ENCODE measurements around the gene B4GALT2.

B4GALT2 gene

GRCh38 chr1:43945674-43946235 lies 33.3 kb upstream of the B4GALT2 start:
- Histone ChIP-seq H4K5ac (ENCODE audit: low read length) (no peak overlapping the region), H3K4me1 (ENCODE audit: control insufficient read depth, low read depth, low read length) (peaks cover 2% of the 10 kb centered on the region), H2BK120ac (ENCODE audit: low read depth, low read length) (no peak overlapping the region), H3K79me1 (ENCODE audit: low read length) (peaks cover 4% of the 10 kb centered on the region), H3K79me2 (ENCODE audit: control insufficient read depth, insufficient read depth, low read length) (no peaks in the 10 kb centered on the region), H3K4ac (ENCODE audit: low read depth, low read length) (no peak overlapping the region), H3K56ac (ENCODE audit: low read length) (no peak overlapping the region), H3K4me3 (ENCODE audit: low read length) (no peak overlapping the region), H3K23ac (ENCODE audit: low read length) (no peak overlapping the region), H3K18ac (ENCODE audit: low read length) (no peak overlapping the region), H3K27ac (ENCODE audit: low read depth, low read length) (no peak overlapping the region), H2BK15ac (replicated peaks; ENCODE audit: low read depth) (no peak overlapping the region), H4K8ac (ENCODE audit: low read depth, low read length) (no peak overlapping the region), H3K4me2 (ENCODE audit: low read length) (no peak overlapping the region), H3K36me3 (ENCODE audit: control insufficient read depth, insufficient read depth, low read length) (no peaks in the 10 kb centered on the region), H2AK5ac (ENCODE audit: low read length) (no peak overlapping the region), H3K9ac (ENCODE audit: low read length) (peak overlapping the region; percentile 23), H3K27me3 (ENCODE audit: insufficient read depth, low read length, poor library complexity) (no peaks in the 10 kb centered on the region), H2BK5ac (ENCODE audit: low read length) (no peak overlapping the region)
- no peak for DNase-seq
- WGBS (ENCODE audit: extremely low coverage, insufficient coverage, low lambda C conversion rate), result no CpG with 5 or more reads among the region's 3 CpGs

GRCh38 chr1:43946236-43947060 lies 32.6 kb upstream of the B4GALT2 start, which contains the start of gene IPO13:
Gene IPO13, plus strand, starts transcription at chr1:43946950. Its CDS starts 651 bp downstream, at chr1:43947601.
- Histone ChIP-seq H3K4me3 (ENCODE audit: low read length) (peak within 1 kb of the TSS; percentile 83), H4K8ac (ENCODE audit: low read depth, low read length) (no peak within 1 kb of the TSS), H3K27ac (ENCODE audit: low read depth, low read length) (peak within 1 kb of the TSS; percentile 46), H3K18ac (ENCODE audit: low read length) (no peak within 1 kb of the TSS), H3K4me1 (ENCODE audit: control insufficient read depth, low read depth, low read length) (peaks cover 2% of the 10 kb centered on the region), H3K79me1 (ENCODE audit: low read length) (peaks cover 4% of the 10 kb centered on the region), H2BK15ac (replicated peaks; ENCODE audit: low read depth) (no peak within 1 kb of the TSS), H3K56ac (ENCODE audit: low read length) (peak within 1 kb of the TSS; percentile 98), H3K79me2 (ENCODE audit: control insufficient read depth, insufficient read depth, low read length) (no peaks in the 10 kb centered on the region), H3K23ac (ENCODE audit: low read length) (no peak within 1 kb of the TSS), H3K36me3 (ENCODE audit: control insufficient read depth, insufficient read depth, low read length) (no peaks in the 10 kb centered on the region), H3K4me2 (ENCODE audit: low read length) (peak within 1 kb of the TSS; percentile 57), H2BK5ac (ENCODE audit: low read length) (peak within 1 kb of the TSS; percentile 66), H2BK120ac (ENCODE audit: low read depth, low read length) (no peak within 1 kb of the TSS), H3K27me3 (ENCODE audit: insufficient read depth, low read length, poor library complexity) (no peaks in the 10 kb centered on the region), H4K5ac (ENCODE audit: low read length) (no peak within 1 kb of the TSS), H3K4ac (ENCODE audit: low read depth, low read length) (no peak within 1 kb of the TSS), H3K9ac (ENCODE audit: low read length) (peak within 1 kb of the TSS; percentile 95), H2AK5ac (ENCODE audit: low read length) (no peak within 1 kb of the TSS)
- peak; percentile 98 for DNase-seq
- no CpG with 5 or more reads among the region's 74 CpGs for WGBS (ENCODE audit: extremely low coverage, insufficient coverage, low lambda C conversion rate)

- no peak overlapping the region for H2BK120ac ChIP-seq (ENCODE audit: low read depth, low read length)
- peak overlapping the region; percentile 98 for H3K56ac ChIP-seq (ENCODE audit: low read length)
- H3K4me1 ChIP-seq (ENCODE audit: control insufficient read depth, low read depth, low read length), result peaks cover 2% of the 10 kb centered on the region
- no peak overlapping the region for H2BK5ac ChIP-seq (ENCODE audit: low read length)
- no peaks in the 10 kb centered on the region for H3K79me2 ChIP-seq (ENCODE audit: control insufficient read depth, insufficient read depth, low read length)
- H3K79me1 ChIP-seq (ENCODE audit: low read length), result peaks cover 4% of the 10 kb centered on the region
- H3K9ac ChIP-seq (ENCODE audit: low read length), result peak overlapping the region; percentile 95
- H4K8ac ChIP-seq (ENCODE audit: low read depth, low read length), result no peak overlapping the region
- H3K4ac ChIP-seq (ENCODE audit: low read depth, low read length), result no peak overlapping the region
- H2BK15ac ChIP-seq (replicated peaks; ENCODE audit: low read depth), result no peak overlapping the region
- H3K18ac ChIP-seq (ENCODE audit: low read length), result no peak overlapping the region
- no CpG with 5 or more reads among the region's 27 CpGs for WGBS (ENCODE audit: extremely low coverage, insufficient coverage, low lambda C conversion rate)
- no peaks in the 10 kb centered on the region for H3K36me3 ChIP-seq (ENCODE audit: control insufficient read depth, insufficient read depth, low read length)
- DNase-seq, result no peak
- H3K4me3 ChIP-seq (ENCODE audit: low read length), result peak overlapping the region; percentile 83
- no peak overlapping the region for H4K5ac ChIP-seq (ENCODE audit: low read length)
- no peak overlapping the region for H3K27ac ChIP-seq (ENCODE audit: low read depth, low read length)
- H3K23ac ChIP-seq (ENCODE audit: low read length), result no peak overlapping the region
- H3K4me2 ChIP-seq (ENCODE audit: low read length), result peak overlapping the region; percentile 57
- H3K27me3 ChIP-seq (ENCODE audit: insufficient read depth, low read length, poor library complexity), result no peaks in the 10 kb centered on the region
- H2AK5ac ChIP-seq (ENCODE audit: low read length), result no peak overlapping the region
Observed at GRCh38 chr1:43947061-43947873, 31.7 kb upstream of the B4GALT2 start.

GRCh38 chr1:43947874-43948437 lies 31.1 kb upstream of the B4GALT2 start:
- Histone ChIP-seq H3K23ac (ENCODE audit: low read length) (no peak overlapping the region), H3K27me3 (ENCODE audit: insufficient read depth, low read length, poor library complexity) (no peaks in the 10 kb centered on the region), H3K56ac (ENCODE audit: low read length) (peak overlapping the region; percentile 98), H2AK5ac (ENCODE audit: low read length) (no peak overlapping the region), H3K36me3 (ENCODE audit: control insufficient read depth, insufficient read depth, low read length) (no peaks in the 10 kb centered on the region), H2BK5ac (ENCODE audit: low read length) (no peak overlapping the region), H2BK120ac (ENCODE audit: low read depth, low read length) (no peak overlapping the region), H2BK15ac (replicated peaks; ENCODE audit: low read depth) (no peak overlapping the region), H3K4ac (ENCODE audit: low read depth, low read length) (no peak overlapping the region), H3K4me2 (ENCODE audit: low read length) (peak overlapping the region; percentile 22), H3K4me3 (ENCODE audit: low read length) (no peak overlapping the region), H3K18ac (ENCODE audit: low read length) (no peak overlapping the region), H3K27ac (ENCODE audit: low read depth, low read length) (no peak overlapping the region), H4K8ac (ENCODE audit: low read depth, low read length) (no peak overlapping the region), H3K79me1 (ENCODE audit: low read length) (peaks cover 4% of the 10 kb centered on the region), H3K79me2 (ENCODE audit: control insufficient read depth, insufficient read depth, low read length) (no peaks in the 10 kb centered on the region), H3K4me1 (ENCODE audit: control insufficient read depth, low read depth, low read length) (peaks cover 2% of the 10 kb centered on the region), H3K9ac (ENCODE audit: low read length) (peak overlapping the region; percentile 95), H4K5ac (ENCODE audit: low read length) (no peak overlapping the region)
- no CpG with 5 or more reads among the region's 3 CpGs for WGBS (ENCODE audit: extremely low coverage, insufficient coverage, low lambda C conversion rate)
- DNase-seq, result no peak

- H3K9ac ChIP-seq (ENCODE audit: low read length), result no peak overlapping the region
- no peak overlapping the region for H2BK120ac ChIP-seq (ENCODE audit: low read depth, low read length)
- H3K4me3 ChIP-seq (ENCODE audit: low read length), result no peak overlapping the region
- no peak overlapping the region for H2BK5ac ChIP-seq (ENCODE audit: low read length)
- no peak overlapping the region for H3K27ac ChIP-seq (ENCODE audit: low read depth, low read length)
- H3K56ac ChIP-seq (ENCODE audit: low read length), result no peak overlapping the region
- H3K4me2 ChIP-seq (ENCODE audit: low read length), result no peak overlapping the region
- H3K27me3 ChIP-seq (ENCODE audit: insufficient read depth, low read length, poor library complexity), result no peaks in the 10 kb centered on the region
- no peak overlapping the region for H4K8ac ChIP-seq (ENCODE audit: low read depth, low read length)
- DNase-seq, result no peak
- peaks cover 4% of the 10 kb centered on the region for H3K79me1 ChIP-seq (ENCODE audit: low read length)
- peaks cover 2% of the 10 kb centered on the region for H3K4me1 ChIP-seq (ENCODE audit: control insufficient read depth, low read depth, low read length)
- no peak overlapping the region for H4K5ac ChIP-seq (ENCODE audit: low read length)
- H3K79me2 ChIP-seq (ENCODE audit: control insufficient read depth, insufficient read depth, low read length), result no peaks in the 10 kb centered on the region
- H3K23ac ChIP-seq (ENCODE audit: low read length), result no peak overlapping the region
- H2AK5ac ChIP-seq (ENCODE audit: low read length), result no peak overlapping the region
- H3K4ac ChIP-seq (ENCODE audit: low read depth, low read length), result no peak overlapping the region
- H3K18ac ChIP-seq (ENCODE audit: low read length), result no peak overlapping the region
- no CpG with 5 or more reads among the region's 13 CpGs for WGBS (ENCODE audit: extremely low coverage, insufficient coverage, low lambda C conversion rate)
- no peak overlapping the region for H2BK15ac ChIP-seq (replicated peaks; ENCODE audit: low read depth)
- H3K36me3 ChIP-seq (ENCODE audit: control insufficient read depth, insufficient read depth, low read length), result no peaks in the 10 kb centered on the region
Observed at GRCh38 chr1:43949678-43950077, 29.3 kb upstream of the B4GALT2 start.
